SK-N-SH (cell line): Measurements from ENCODE around the gene ITPA.

Experiments
- CHD2 ChIP-seq: fragments of 150-350 bp; IDR thresholded peaks from 2 replicates; pipeline ENCODE4 v1.6.1; 2018; ENCODE audit warnings: low read length; ENCODE audit not compliant: partially characterized antibody
- CTCF ChIP-seq: fragments of 200-600 bp; sonication (generic); IDR thresholded peaks from 2 replicates; pipeline ENCODE4 v1.6.1; 2017; ENCODE audit warnings: antibody characterized with exemption, mild to moderate bottlenecking, moderate library complexity
- EP300 ChIP-seq, 2 experiments: IDR thresholded peaks; 2 replicates each; pipeline versions ENCODE4 v1.4.0 to v1.6.1; 2012; ENCODE audit warnings: borderline replicate concordance in 1 of 2, low read depth in 1 of 2, low read length in 1 of 2
- FOXM1 ChIP-seq: IDR thresholded peaks from 2 replicates; pipeline ENCODE4 v1.4.0; 2012; ENCODE audit warnings: low read depth, mild to moderate bottlenecking
- GABPA ChIP-seq: IDR thresholded peaks from 2 replicates; pipeline ENCODE4 v1.4.0; 2012; ENCODE audit warnings: low read depth, mild to moderate bottlenecking
- MXI1 ChIP-seq: IDR thresholded peaks from 2 replicates; pipeline ENCODE4 v1.6.1; 2012; ENCODE audit warnings: mild to moderate bottlenecking, low read depth, low read length, improper control_type of control experiment
- POLR2AphosphoS5 ChIP-seq: IDR thresholded peaks from 2 replicates; pipeline ENCODE4 v1.6.1; 2012; ENCODE audit warnings: low read depth, low read length
- SIN3A ChIP-seq: IDR thresholded peaks from 2 replicates; pipeline ENCODE4 v1.6.1; 2012; ENCODE audit warnings: low read depth, mild to moderate bottlenecking, low read length, moderate library complexity, borderline replicate concordance
- SMC3 ChIP-seq: IDR thresholded peaks from 2 replicates; pipeline ENCODE4 v1.6.1; 2012; ENCODE audit warnings: low read depth, low read length, improper control_type of control experiment
- TAF1 ChIP-seq: IDR thresholded peaks from 2 replicates; pipeline ENCODE4 v1.6.1; 2012; ENCODE audit warnings: low read depth, mild to moderate bottlenecking, low read length, moderate library complexity, borderline replicate concordance
- TCF12 ChIP-seq: IDR thresholded peaks from 2 replicates; pipeline ENCODE4 v1.4.0; 2012
- TF ChIP-seq, protein P1 (sequence below): IDR thresholded peaks from 2 replicates; pipeline ENCODE4 v1.4.0; 2012; ENCODE audit warnings: low read depth
- TF ChIP-seq, protein P2 (sequence below): IDR thresholded peaks from 2 replicates; pipeline ENCODE4; 2012

DNA sequence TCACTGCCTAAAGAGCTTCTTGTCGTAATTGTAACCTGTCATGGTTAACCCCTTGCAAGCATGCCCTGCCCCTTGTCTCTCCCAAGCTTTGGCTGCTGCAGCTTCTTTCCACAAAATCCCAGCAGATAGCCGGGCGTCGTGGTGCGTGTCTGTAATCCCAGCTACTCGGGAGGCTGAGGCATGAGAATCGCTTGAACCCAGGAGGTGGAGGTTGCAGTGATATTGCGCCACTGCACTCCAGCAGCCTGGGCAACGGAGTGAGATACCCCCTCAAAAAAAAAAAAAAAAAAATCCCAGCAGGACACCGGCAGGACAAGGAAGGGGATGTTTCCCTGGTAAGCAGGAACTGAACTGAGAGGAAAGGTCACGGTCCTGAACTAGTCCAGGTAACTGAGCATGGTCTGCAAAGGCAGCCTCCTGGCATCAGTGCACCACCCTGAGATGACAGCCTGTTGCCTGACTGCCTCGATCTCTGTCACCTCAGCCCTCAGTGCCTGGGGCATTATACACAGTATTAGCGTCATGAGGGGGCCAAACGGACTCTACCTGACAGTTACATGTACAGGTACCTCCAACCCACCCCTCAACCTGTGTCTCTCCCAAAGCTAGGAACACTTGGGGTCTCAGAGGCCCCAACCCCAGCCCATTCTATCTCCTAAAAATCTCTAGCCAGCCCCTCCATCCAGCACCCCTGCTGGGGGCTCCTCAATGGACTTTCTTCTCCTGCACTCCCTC lies 37.7 kb upstream of the ITPA start:
- no peak for TF ChIP-seq TCF12
- TF ChIP-seq POLR2AphosphoS5 = no peak
- no peak for TF ChIP-seq TAF1
- TF ChIP-seq, protein P1, sequence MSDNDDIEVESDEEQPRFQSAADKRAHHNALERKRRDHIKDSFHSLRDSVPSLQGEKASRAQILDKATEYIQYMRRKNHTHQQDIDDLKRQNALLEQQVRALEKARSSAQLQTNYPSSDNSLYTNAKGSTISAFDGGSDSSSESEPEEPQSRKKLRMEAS = no peak
- TF ChIP-seq FOXM1 = no peak
- TF ChIP-seq SMC3 = no peak
- no peak for TF ChIP-seq GABPA
- TF ChIP-seq CTCF = no peak
- no peak for TF ChIP-seq SIN3A
- TF ChIP-seq MXI1 = no peak
- no peak for TF ChIP-seq CHD2
- TF ChIP-seq, protein P2, sequence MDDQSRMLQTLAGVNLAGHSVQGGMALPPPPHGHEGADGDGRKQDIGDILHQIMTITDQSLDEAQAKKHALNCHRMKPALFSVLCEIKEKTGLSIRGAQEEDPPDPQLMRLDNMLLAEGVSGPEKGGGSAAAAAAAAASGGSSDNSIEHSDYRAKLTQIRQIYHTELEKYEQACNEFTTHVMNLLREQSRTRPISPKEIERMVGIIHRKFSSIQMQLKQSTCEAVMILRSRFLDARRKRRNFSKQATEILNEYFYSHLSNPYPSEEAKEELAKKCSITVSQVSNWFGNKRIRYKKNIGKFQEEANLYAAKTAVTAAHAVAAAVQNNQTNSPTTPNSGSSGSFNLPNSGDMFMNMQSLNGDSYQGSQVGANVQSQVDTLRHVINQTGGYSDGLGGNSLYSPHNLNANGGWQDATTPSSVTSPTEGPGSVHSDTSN = no peak
- TF ChIP-seq EP300 (IDR thresholded peaks at IDR 0.05; ENCODE audit: borderline replicate concordance in 1 of 2, low read depth in 1 of 2, low read length in 1 of 2) = no peak
